Neuronal stem cell (in vitro differentiated cells): Measurements from ENCODE around the gene LGR4.

Experiments used
- DNase-seq: peaks from one replicate; pipeline ENCODE4 v3.0.0-alpha.2; 2013; ENCODE audit warnings: low spot score
- H2AFZ ChIP-seq: one replicate; pipeline ENCODE4 v1.6.1; 2013; ENCODE audit warnings: mild to moderate bottlenecking, low read length, inconsistent platforms
- H2AK5ac ChIP-seq: 2 replicates; pipeline ENCODE4 v1.6.1; 2013; ENCODE audit warnings: low read depth, mild to moderate bottlenecking, inconsistent platforms, low read length, moderate library complexity, mixed read lengths
- H2BK120ac ChIP-seq: 2 replicates; pipeline ENCODE4 v1.6.1; 2013; ENCODE audit warnings: low read depth, mild to moderate bottlenecking, inconsistent platforms, low read length, moderate library complexity, mixed read lengths
- H2BK12ac ChIP-seq: one replicate; pipeline ENCODE4 v1.6.1; 2013; ENCODE audit warnings: low read length, inconsistent platforms
- H2BK15ac ChIP-seq: 2 replicates; pipeline ENCODE4 v1.6.1; 2013; ENCODE audit warnings: mild to moderate bottlenecking, low read length, inconsistent platforms, mixed read lengths
- H2BK5ac ChIP-seq: one replicate; pipeline ENCODE4 v1.6.1; 2013; ENCODE audit warnings: inconsistent platforms, mild to moderate bottlenecking, low read length, moderate library complexity
- H3K14ac ChIP-seq: one replicate; pipeline ENCODE4 v1.6.1; 2013; ENCODE audit warnings: low read length, inconsistent platforms
- H3K18ac ChIP-seq: 2 replicates; pipeline ENCODE4 v1.6.1; 2013; ENCODE audit warnings: low read length, inconsistent platforms
- H3K23ac ChIP-seq: 2 replicates; pipeline ENCODE4 v1.6.1; 2013; ENCODE audit warnings: low read depth, mild to moderate bottlenecking, mixed read lengths, low read length, inconsistent platforms; ENCODE audit not compliant: poor library complexity
- H3K27ac ChIP-seq: replicated peaks from 3 replicates; pipeline ENCODE4 v1.5.1; 2013; ENCODE audit warnings: low read length, inconsistent platforms
- H3K27me3 ChIP-seq, 3 experiments: 2 replicates each; pipeline ENCODE4 v1.6.1; 2013; ENCODE audit warnings: low read length in 3 of 3, mild to moderate bottlenecking in 2 of 3, inconsistent platforms in 1 of 3, low read depth in 1 of 3, mixed read lengths in 1 of 3, moderate library complexity in 1 of 3; ENCODE audit not compliant: control insufficient read depth in 3 of 3, insufficient read depth in 3 of 3
- H3K36me3 ChIP-seq, 2 donors: replicated peaks in 1 of 2; 2 replicates each; pipeline ENCODE4 v1.6.1; 2013; ENCODE audit warnings: low read length in 2 of 2; ENCODE audit not compliant: control insufficient read depth in 2 of 2, insufficient read depth in 2 of 2
- H3K4ac ChIP-seq: 2 replicates; pipeline ENCODE4 v1.6.1; 2013; ENCODE audit warnings: inconsistent platforms, mild to moderate bottlenecking, low read length, moderate library complexity
- H3K4me1 ChIP-seq, 2 donors: 1 replicate in 1 of 2; 2 replicates in 1 of 2; pipeline ENCODE4 v1.6.1; 2013; ENCODE audit warnings: low read length in 2 of 2, low read depth in 1 of 2; ENCODE audit not compliant: control insufficient read depth in 2 of 2, insufficient read depth in 1 of 2
- H3K4me2 ChIP-seq: one replicate; pipeline ENCODE4 v1.6.1; 2013; ENCODE audit warnings: mild to moderate bottlenecking, low read length, inconsistent platforms; ENCODE audit not compliant: insufficient read depth, poor library complexity, severe bottlenecking
- H3K4me3 ChIP-seq, 2 donors: 2 replicates each; pipeline ENCODE4 v1.5.1; 2013; ENCODE audit warnings: low read length in 2 of 2, mild to moderate bottlenecking in 2 of 2, inconsistent platforms in 1 of 2, moderate library complexity in 1 of 2
- H3K79me1 ChIP-seq: one replicate; pipeline ENCODE4 v1.6.1; 2013; ENCODE audit warnings: low read depth, mild to moderate bottlenecking, inconsistent platforms, low read length, moderate library complexity
- H3K9ac ChIP-seq: one replicate; pipeline ENCODE4 v1.6.1; 2013; ENCODE audit warnings: mild to moderate bottlenecking, low read depth, low read length, inconsistent platforms; ENCODE audit not compliant: poor library complexity
- H3K9me3 ChIP-seq, 2 donors: replicated peaks in 1 of 2; 2 replicates each; pipeline versions ENCODE3 to v1.6.1; 2013; ENCODE audit warnings: low read length in 2 of 2, mild to moderate bottlenecking in 2 of 2, inconsistent platforms in 1 of 2, low read depth in 1 of 2, mixed read lengths in 1 of 2, moderate library complexity in 1 of 2; ENCODE audit not compliant: control insufficient read depth in 2 of 2, insufficient read depth in 1 of 2
- H4K8ac ChIP-seq: one replicate; pipeline ENCODE4 v1.6.1; 2013; ENCODE audit warnings: low read depth, mild to moderate bottlenecking, inconsistent platforms, low read length, moderate library complexity
- H4K91ac ChIP-seq: one replicate; pipeline ENCODE4 v1.6.1; 2013; ENCODE audit warnings: low read length, low read depth, mild to moderate bottlenecking, inconsistent platforms; ENCODE audit not compliant: poor library complexity
- WGBS, 2 donors: extraction: QIAGEN DNeasy Blood & Tissue Kit; methylation state at CpG; one replicate each; pipeline ENCODE4 v1.1.7; 2013; ENCODE audit warnings: missing lambda C conversion rate in 2 of 2, mixed read lengths in 1 of 2; ENCODE audit not compliant: insufficient read length in 2 of 2, insufficient replicate concordance in 1 of 2; ENCODE audit errors: extremely low coverage in 2 of 2; 5-methylcytosine and 5-hydroxymethylcytosine counted together

The LGR4 gene

GRCh38 chr11:27438595-27438981 is 34.0 kb downstream of the LGR4 start:
- WGBS, 2 donors: no CpG with 5 or more reads among the region's 3 CpGs

GRCh38 chr11:27437829-27438594 is 34.6 kb downstream of the LGR4 start:
- H3K4me1 ChIP-seq: peaks cover 2 to 21% of the 10 kb centered on the region in 2 donors
- no peak for DNase-seq
- WGBS, 2 donors: no CpG with 5 or more reads among the region's 5 CpGs
- H3K18ac ChIP-seq: no peak overlapping the region
- H3K4me2 ChIP-seq: no peak overlapping the region
- no peak overlapping the region for H4K91ac ChIP-seq
- no peak overlapping the region for H2AK5ac ChIP-seq
- no peak overlapping the region for H3K9ac ChIP-seq
- H2BK120ac ChIP-seq: no peak overlapping the region
- peaks cover 0 to 2% of the 10 kb centered on the region in 2 donors for H3K36me3 ChIP-seq
- H4K8ac ChIP-seq: no peak overlapping the region
- H3K27me3 ChIP-seq: peaks cover 0 to 1% (median 0%) of the 10 kb centered on the region in 3 experiments
- H3K14ac ChIP-seq: no peak overlapping the region
- H3K27ac ChIP-seq: no peak overlapping the region
- H3K4ac ChIP-seq: no peak overlapping the region
- H3K9me3 ChIP-seq: no peaks in the 10 kb centered on the region
- H3K4me3 ChIP-seq: no peak overlapping the region
- H3K79me1 ChIP-seq: peaks cover 7% of the 10 kb centered on the region
- no peak overlapping the region for H3K23ac ChIP-seq
- no peak overlapping the region for H2BK15ac ChIP-seq
- H2BK5ac ChIP-seq: no peak overlapping the region
- no peak overlapping the region for H2AFZ ChIP-seq
- no peak overlapping the region for H2BK12ac ChIP-seq

More at GRCh38 chr11:27438595-27438981, 34.0 kb downstream of the LGR4 start:
- H4K8ac ChIP-seq: no peak overlapping the region
- no peak overlapping the region for H3K18ac ChIP-seq
- H3K9ac ChIP-seq: no peak overlapping the region
- H3K9me3 ChIP-seq: no peaks in the 10 kb centered on the region
- H3K23ac ChIP-seq: no peak overlapping the region
- no peak overlapping the region for H3K4ac ChIP-seq
- H3K4me2 ChIP-seq: no peak overlapping the region
- no peak for DNase-seq
- H3K14ac ChIP-seq: no peak overlapping the region
- no peak overlapping the region for H2AK5ac ChIP-seq
- H2BK5ac ChIP-seq: no peak overlapping the region
- H2BK12ac ChIP-seq: no peak overlapping the region
- peaks cover 8 to 24% of the 10 kb centered on the region in 2 donors for H3K4me1 ChIP-seq
- peaks cover 7% of the 10 kb centered on the region for H3K79me1 ChIP-seq
- H2BK15ac ChIP-seq: no peak overlapping the region
- H2AFZ ChIP-seq: no peak overlapping the region
- no peak overlapping the region for H4K91ac ChIP-seq
- no peak overlapping the region for H2BK120ac ChIP-seq
- H3K36me3 ChIP-seq: peaks cover 0 to 2% of the 10 kb centered on the region in 2 donors
- H3K27me3 ChIP-seq: peaks cover 0 to 1% (median 0%) of the 10 kb centered on the region in 3 experiments
- H3K27ac ChIP-seq: no peak overlapping the region
- no peak overlapping the region for H3K4me3 ChIP-seq

GRCh38 chr11:27436916-27437315 is 35.7 kb downstream of the LGR4 start:
- H3K36me3 ChIP-seq: peaks cover 0 to 2% of the 10 kb centered on the region in 2 donors
- no peak overlapping the region for H3K9ac ChIP-seq
- H3K23ac ChIP-seq: no peak overlapping the region
- no peak overlapping the region for H4K91ac ChIP-seq
- no peak overlapping the region for H2AFZ ChIP-seq
- H3K79me1 ChIP-seq: peaks cover 7% of the 10 kb centered on the region
- H2BK120ac ChIP-seq: no peak overlapping the region
- H3K14ac ChIP-seq: no peak overlapping the region
- DNase-seq: no peak
- H2BK12ac ChIP-seq: no peak overlapping the region
- H3K4me3 ChIP-seq: no peak overlapping the region
- H3K27ac ChIP-seq: no peak overlapping the region
- no peak overlapping the region for H3K18ac ChIP-seq
- no peak overlapping the region for H2BK5ac ChIP-seq
- H2AK5ac ChIP-seq: no peak overlapping the region
- no peaks in the 10 kb centered on the region for H3K9me3 ChIP-seq
- H3K27me3 ChIP-seq: peaks cover 0 to 1% (median 0%) of the 10 kb centered on the region in 3 experiments
- no peak overlapping the region for H4K8ac ChIP-seq
- no peak overlapping the region for H3K4ac ChIP-seq
- H2BK15ac ChIP-seq: no peak overlapping the region
- H3K4me2 ChIP-seq: no peak overlapping the region
- peaks cover 0 to 17% of the 10 kb centered on the region in 2 donors for H3K4me1 ChIP-seq

DNA sequence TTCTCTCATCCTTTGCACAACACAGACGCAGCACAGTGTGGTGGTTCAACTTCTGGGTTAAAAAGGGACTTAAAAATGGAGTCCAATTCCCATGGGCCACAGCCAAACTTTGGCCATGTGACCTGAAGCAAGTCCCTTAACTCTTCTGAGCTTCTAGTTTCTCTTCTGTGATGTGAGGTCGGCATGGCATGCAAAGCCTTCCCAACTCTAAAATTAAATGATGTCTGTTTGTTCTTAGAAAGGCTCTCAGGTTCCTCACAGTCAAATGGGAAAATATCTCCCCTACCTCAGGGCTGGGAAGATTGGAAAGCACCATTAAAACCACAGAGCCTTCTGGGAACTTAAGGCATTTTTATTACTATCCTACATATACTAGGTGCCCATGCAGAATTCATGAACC is 38.8 kb downstream of the LGR4 start:
- H3K4me3 ChIP-seq: no peak overlapping the region
- no peak for DNase-seq
- H2BK5ac ChIP-seq: no peak overlapping the region
- H3K9ac ChIP-seq: no peak overlapping the region
- H3K27me3 ChIP-seq: peaks cover 0 to 1% (median 0%) of the 10 kb centered on the region in 3 experiments
- H4K91ac ChIP-seq: no peak overlapping the region
- no peak overlapping the region for H2BK12ac ChIP-seq
- H3K27ac ChIP-seq: no peak overlapping the region
- WGBS, 2 donors: no CpG with 5 or more reads among the region's 2 CpGs
- H3K4ac ChIP-seq: no peak overlapping the region
- no peak overlapping the region for H3K4me2 ChIP-seq
- H2BK120ac ChIP-seq: no peak overlapping the region
- H2AK5ac ChIP-seq: no peak overlapping the region
- peaks cover 8 to 15% of the 10 kb centered on the region in 2 donors for H3K4me1 ChIP-seq
- H2AFZ ChIP-seq: no peak overlapping the region
- no peak overlapping the region for H3K23ac ChIP-seq
- H3K36me3 ChIP-seq: peaks cover 2 to 3% of the 10 kb centered on the region in 2 donors
- no peak overlapping the region for H2BK15ac ChIP-seq
- peaks cover 0 to 1% of the 10 kb centered on the region in 2 donors for H3K9me3 ChIP-seq
- no peak overlapping the region for H3K14ac ChIP-seq
- H4K8ac ChIP-seq: no peak overlapping the region
- peaks cover 12% of the 10 kb centered on the region for H3K79me1 ChIP-seq
- no peak overlapping the region for H3K18ac ChIP-seq
